GM21717 (cell line): ENCODE results near the gene ALDH3A2.
"Not testable (repeated sequence)": the region's sequence is repeated elsewhere in the genome, so short reads cannot be mapped to it uniquely, and the experiment has no call there.

Source experiments
- ATAC-seq: cut with Tn5 transposase; IDR thresholded peaks from one replicate; pipeline ENCODE4 v1.9.1; 2021; ENCODE audit warnings: mild to moderate bottlenecking, moderate library complexity; ENCODE audit not compliant: unreplicated experiment

The ALDH3A2 gene

DNA sequence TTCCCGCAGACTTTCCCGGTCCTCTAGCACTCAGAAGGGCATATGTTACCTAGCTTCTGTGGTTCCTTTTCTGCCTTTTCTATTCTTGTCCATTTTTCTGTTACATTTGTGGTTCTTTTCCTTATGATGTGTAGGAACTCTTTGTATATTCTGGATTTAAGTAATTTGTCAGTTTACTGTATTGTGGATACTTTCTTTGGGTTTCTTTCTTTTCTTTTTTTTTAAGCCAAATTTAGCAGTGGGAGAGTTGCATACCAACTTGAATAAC is 657 bp downstream of the ALDH3A2 start:
- ATAC-seq: no peak

DNA sequence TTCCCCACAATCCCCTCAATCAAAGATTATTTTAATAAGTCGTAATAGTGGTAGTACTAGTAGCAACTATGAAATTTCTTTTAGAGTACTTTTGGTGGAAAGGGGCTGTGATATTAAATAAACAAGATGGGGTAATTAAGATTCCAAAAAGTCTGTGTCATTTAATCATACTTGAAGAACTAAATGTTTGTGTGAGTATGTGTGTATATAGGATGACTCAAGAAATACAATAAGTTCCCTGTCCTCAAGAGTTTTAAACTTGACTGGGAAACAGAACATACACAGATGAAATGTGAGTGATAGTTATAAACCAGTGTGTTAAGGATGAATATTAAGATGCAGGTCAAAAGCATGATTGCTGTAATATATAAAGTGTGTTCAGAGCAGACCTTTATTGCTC is 2.3 kb downstream of the ALDH3A2 start:
- no peak for ATAC-seq

DNA sequence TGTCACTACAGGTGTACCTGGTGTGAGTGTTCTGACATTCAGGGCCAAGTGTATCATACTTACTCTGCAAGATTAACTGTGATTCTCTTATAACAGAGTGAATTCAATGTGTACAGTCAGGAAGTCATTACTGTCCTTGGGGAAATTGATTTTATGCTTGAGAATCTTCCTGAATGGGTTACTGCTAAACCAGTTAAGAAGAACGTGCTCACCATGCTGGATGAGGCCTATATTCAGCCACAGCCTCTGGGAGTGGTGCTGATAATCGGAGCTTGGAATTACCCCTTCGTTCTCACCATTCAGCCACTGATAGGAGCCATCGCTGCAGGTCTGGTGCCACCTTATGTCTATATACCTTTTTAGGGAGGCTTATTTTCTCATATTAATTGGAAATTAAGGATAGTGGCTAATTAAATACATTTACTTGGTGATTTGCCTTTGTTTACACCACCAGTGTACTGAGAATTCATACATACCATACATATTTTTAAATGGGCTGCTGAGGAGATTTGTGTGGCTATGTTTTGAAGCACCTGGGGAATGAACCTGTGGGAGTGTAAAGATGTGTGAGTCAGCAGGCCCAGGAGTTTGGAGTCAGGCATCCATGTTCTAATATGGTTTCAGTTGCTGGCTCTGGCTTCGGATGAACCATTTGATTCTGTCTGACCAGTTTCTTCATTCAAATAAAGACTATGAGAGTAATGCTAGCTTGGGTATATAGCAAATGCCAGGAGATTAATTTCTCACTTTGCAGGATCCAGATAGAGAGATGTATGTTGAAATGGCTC is 3.1 kb downstream of the ALDH3A2 start:
- ATAC-seq: no peak

DNA sequence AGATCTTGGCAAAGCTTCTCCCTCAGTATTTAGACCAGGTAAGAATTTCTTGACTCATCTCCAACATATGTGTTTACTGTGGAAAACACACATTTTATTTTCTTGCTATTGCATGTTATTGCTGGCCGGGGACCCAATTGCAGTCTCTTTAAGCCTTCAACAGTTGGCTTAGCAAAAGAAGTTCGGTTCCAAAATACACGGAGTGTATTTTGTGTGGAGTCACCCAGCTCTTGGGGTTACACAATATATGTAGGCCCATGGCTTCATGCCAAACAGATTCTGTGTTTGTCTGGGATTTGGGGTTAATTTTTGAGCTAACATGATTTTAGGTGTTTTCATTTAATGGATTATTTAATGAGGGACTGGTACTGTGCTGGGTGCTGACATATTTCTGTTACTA is 4.0 kb downstream of the ALDH3A2 start:
- ATAC-seq: no peak

DNA sequence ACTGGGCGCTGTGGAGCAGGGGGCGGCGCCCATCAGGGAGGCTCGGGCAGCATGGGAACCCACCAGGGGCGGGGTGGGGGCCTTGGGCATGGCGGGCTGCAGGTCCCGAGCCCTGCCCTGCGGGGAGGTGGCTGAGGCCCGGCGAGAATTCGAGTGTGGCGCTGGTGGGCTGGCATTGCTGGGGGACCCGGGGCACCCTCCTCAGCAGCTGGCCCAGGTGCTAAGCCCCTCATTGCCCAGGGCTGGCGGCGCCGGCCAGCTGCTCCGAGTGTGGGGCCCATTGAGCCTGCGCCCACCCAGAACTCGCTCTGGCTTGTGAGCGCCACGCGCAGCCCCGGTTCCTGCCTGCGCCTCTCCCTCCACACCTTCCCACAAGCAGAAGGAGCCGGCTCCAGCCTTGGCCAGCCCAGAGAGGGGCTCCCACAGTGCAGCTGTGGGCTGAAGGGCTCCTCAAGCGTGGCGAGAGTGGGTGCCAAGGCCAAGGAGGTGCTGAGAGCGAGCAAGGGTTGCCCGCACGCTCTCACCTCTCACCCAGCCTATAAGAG is 5.9 kb downstream of the ALDH3A2 start:
- no peak for ATAC-seq

DNA sequence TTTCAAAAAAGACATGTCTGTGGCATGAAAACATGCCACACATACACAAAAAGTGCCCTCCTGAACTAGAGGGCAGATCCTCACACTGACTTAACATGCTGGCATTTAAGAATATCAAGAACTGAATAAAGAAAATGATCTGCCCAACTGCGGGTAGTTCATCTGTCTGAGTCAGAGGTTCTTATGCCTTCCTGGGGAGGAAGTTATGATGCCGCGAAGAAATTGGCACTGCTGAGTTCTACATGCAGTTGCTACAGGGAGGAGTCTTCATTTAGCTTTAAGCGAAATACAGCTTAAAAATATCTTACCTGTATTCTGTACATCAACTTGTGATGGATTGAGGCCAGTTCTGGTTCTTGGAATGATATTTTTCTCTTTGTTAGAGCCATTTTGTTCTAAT is 6.3 kb downstream of the ALDH3A2 start:
- ATAC-seq: no peak

DNA sequence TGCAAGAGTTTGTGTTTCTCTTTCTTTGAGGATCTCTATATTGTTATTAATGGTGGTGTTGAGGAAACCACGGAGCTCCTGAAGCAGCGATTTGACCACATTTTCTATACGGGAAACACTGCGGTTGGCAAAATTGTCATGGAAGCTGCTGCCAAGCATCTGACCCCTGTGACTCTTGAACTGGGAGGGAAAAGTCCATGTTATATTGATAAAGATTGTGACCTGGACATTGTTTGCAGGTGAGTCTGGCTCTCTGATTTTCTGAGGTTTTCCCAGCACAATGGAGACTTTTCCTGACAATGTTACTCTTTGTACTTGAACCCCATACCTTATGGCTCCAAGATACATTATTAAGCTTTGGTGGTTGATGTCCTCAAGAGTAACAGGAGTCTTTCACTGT is 7.8 kb downstream of the ALDH3A2 start:
- no peak for ATAC-seq

DNA sequence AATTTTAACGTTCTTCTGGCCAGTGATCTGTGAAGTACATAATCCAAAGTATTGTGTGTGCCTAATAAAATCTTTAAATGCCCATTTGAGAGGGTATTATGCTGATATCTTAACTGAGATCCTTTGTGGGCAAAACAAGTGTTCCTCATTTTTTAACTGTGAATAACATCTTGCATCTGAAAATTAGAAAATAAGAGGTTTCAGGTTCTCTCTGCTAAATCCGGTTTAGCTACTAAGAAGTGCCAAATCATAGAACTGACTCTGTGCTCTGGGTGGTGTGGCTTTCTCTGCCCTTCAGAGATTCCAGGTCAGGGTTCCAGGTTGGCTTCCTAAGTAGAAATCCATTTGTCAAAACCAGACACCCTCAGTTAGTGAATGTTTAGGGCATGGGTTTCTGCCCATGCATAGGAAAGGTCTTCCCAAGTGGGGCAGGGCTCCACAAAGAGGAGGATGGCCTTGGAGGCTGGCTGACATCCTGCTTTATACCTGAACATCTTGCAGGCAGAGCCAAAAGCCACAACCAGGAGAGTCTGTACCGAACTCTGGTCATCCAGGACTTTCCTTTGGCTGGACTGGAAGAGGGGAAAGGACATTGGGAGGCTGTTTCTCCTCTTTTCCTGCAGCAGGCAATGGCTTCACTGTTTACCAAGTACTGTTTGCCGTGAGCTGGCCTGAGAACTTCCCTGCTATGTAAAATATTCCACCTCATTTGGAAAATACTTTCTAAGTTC is 8.5 kb downstream of the ALDH3A2 start:
- ATAC-seq: no peak

DNA sequence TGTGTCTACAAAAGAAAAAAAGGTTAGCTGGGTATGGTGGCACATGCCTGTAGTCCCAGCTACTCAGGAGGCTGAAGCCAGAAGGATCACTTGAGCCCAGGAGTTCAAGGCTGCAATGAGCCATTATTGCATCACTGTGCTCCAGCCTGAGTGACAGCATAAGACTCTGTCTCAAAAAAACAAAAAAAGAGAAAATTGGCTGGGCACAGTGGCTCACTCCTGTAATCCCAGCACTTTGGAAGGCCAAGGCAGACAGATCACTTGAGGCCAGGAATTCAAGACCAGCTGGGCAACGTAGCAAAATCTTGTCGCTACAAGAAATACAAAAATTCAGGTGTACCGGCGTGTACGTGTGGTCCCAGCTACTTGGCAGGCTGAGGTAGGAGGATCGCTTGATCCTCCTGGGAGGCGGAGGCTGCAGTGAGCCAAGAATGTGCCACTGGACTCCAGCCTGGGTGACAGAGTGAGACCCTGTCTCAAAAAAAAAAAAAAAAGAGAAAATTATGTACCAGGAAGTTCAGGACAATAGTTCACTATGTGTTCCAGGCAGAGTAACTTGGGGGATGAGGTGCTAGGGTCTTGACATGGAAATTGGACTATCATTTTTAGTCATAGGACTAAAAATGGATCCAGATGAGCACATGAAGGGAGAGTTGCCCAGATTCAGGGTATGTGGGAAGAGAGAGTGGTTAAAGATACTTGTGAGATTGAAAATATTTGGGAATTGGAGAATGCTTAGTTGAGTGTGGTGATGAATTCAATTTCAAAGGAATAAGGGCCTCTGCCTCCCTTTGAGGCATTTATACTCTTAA is 11.0 kb downstream of the ALDH3A2 start:
- no peak for ATAC-seq

DNA sequence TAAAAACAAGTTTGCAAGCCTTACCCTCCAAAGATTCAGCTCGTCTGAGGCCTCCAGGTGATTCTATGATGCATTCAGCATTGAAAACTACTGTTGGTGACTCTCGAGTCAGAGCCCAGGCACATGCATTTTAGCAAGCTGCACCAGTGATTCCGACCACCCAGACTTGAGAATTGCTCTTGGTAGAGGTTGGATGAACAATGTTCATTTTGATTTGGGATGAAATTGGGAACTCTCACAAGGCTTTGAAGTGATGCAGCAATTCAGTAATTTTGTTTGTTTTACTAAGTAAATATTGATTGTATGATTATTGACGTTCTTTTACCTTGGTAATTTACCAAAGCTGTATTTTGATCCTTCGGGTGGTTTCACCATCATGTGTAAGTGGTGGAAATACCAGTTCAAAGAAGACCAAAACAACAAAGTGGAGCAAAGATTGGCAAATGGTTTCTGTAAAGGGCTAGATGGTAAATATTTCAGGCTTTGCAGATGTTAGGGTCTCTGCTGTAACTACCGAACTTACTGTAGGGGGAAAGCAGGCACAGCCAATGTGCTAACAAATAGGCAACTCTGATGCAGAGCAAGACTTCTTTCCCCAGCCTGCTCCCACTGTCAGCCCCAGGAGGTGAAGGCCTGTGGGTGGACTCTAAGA is 11.8 kb downstream of the ALDH3A2 start:
- no peak for ATAC-seq

DNA sequence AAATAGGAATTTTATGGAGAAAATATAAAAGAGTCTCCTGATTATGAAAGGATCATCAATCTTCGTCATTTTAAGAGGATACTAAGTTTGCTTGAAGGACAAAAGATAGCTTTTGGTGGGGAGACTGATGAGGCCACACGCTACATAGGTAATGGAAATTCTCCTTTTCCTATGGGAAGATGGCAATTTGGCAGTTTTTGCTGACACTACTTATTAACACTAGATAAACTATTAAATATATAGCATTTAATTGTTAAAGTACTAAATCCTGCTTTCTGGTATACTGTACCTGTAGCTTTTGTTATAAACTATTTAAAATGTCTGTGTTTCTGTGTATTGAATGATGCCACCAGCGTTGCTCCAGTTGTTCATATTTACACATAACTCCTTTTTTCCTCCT is 12.6 kb downstream of the ALDH3A2 start:
- ATAC-seq: no peak

DNA sequence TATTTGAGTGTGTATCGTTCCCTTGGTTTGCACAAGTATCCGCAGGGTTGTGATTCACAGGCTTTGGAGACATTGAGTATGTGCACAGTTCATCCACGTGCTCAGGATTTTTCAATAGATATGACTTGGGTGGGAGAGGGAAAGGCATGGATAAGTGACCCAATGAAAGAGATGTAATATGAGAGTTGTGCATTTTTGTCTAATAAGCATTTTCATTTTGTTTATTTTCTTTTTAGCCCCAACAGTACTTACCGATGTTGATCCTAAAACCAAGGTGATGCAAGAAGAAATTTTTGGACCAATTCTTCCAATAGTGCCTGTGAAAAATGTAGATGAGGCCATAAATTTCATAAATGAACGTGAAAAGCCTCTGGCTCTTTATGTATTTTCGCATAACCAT is 14.5 kb downstream of the ALDH3A2 start:
- ATAC-seq: no peak

DNA sequence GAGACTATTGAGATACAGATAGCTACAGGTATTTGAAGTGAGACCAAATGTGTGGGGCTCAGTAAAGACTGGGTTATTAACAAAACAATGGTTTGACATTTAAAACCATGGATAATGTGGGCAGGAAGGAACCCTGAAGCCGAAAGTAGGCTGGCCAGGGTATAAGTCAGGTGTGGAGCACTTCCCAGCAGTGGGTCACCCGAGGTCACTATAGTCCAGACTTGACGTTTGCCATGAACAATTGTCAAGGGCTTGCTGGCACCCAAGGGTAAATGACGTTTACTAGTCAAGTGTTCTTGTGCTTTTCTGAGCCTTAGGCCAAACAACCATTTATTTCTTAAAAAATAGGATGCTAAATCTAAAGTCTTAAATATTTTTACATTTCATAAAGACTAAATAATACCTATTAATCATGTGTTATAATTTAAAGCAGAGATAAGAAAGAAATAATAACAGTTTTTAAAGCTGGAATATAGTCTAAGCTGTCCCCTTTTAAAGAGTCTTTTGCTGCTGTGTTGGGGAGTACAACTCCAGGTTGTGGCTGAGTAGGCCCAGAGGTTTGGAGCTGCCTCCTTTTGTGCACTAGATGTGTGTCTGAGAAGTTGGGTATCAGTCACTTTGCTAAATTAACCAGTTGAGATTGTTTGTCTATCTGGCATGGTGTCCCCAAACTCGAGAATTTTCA is 15.7 kb downstream of the ALDH3A2 start:
- ATAC-seq: no peak

DNA sequence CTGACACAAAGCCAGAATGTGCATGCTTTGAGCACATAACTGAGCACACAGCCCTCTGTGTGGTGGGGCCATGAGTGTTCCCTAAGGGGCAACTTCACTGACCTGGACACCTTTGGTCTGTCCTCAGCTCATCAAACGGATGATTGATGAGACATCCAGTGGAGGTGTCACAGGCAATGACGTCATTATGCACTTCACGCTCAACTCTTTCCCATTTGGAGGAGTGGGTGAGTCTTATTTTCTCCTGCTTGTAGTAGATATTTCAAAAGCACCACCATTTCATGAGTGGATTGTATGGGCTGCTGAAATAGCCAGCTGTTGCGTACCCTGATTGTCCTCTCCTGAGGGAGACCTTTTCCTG is 16.2 kb downstream of the ALDH3A2 start:
- no peak for ATAC-seq

DNA sequence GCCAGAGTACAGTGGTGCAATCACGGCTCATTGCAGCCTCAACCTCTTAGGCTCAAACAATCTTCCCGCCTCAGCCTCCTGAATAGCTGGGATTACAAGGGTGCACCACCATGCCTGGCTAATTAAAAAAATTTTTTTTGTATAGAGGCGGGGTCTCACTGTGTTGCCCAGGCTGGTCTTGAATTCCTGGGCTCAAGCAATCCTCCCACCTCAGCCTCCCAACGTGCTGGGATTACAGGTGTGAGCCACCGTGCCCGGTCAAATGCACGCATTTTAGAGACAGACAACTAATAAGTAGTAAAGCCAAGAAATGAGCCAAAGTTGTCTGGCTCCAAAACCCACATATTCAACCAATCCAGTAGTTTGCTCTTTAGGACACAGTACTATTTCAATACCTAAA is 21.1 kb downstream of the ALDH3A2 start:
- ATAC-seq: not testable (repeated sequence)

DNA sequence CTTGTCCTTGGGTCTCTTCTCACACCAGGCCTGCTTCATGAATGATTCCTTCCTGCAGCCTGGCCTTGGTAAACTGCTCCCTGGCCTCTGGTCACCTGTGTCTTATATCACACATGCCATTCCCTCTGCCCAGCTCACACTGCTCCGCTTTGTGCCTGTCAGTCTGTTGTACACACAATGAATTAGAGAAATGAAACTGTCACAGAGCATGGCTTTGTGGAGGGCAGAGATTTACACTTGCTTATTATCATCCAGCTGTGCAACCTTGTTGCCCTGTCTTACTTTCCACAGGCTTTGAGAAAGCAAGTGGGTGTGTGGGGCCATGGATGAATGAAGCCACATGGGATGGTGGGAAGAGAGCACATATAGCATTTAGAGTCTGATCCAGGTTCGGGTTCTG is 22.4 kb downstream of the ALDH3A2 start:
- ATAC-seq: no peak

DNA sequence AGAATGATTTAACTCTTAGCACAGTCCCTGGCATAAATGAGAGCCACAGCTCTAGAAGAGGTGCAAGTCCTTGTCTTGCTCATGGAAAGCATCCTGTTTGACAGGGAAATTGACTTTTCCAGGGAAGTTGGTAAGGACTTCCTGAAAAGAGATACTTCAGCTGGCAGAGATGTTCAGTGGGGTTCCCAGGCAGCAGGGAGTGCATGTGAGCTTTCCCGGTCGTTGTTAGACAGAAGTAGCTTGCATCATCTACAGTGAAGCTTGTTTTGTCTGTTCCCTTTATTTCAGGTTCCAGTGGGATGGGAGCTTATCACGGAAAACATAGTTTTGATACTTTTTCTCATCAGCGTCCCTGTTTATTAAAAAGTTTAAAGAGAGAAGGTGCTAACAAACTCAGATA is 22.9 kb downstream of the ALDH3A2 start:
- ATAC-seq: no peak

DNA sequence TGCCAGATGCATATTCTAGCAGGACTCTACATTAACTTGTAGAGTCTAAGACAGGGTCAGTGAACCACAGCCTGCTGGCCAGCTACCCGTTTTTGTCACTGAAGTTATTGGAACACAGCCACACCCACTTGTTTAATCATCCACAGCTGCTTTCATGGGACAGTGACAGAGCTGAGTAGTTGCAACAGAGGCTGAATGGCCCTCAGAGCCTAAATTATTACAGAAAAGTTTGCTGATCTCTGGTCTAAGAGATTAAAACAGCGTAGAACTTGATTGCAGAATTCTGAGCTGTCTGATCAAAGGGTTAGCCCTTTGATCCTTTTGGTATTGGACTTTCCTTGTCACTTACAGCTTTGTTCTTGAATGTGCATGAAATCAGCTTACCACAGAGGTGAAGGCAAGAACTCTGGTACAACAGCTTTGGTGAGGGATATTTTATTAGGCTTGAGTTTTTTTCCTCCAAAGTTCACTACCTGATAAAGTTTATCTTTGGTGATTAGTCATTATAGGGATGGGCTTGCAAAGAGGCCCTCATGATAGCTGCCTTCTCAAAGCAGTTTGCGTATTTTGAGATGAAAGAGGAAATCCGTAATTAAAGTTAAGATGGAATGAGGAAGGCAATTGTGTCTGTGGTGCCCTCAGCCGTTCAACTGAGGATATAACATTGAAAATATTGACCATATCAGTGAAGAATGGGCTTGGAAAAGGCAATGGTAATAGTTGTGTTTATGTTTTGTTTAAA is 23.6 kb downstream of the ALDH3A2 start:
- ATAC-seq: no peak

DNA sequence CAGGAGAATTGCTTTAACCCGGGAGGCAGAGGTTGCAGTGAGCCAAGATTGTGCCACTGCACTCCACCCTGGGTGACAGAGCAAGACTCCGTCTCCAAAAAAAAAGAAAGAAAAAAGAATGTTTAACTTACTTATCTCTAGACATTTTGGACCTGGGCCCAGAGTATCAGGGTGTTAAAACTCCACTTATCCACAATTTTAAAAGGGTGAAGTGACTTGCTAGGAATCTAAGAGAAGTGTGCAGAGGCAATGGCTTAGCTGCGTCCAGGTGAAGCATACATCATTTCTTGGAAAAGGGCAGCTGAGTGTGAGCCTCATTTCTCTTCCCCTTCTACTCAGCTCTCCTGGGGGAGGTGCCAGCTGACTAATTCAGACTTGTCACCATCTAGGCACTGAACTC is 25.1 kb downstream of the ALDH3A2 start:
- ATAC-seq: no peak

DNA sequence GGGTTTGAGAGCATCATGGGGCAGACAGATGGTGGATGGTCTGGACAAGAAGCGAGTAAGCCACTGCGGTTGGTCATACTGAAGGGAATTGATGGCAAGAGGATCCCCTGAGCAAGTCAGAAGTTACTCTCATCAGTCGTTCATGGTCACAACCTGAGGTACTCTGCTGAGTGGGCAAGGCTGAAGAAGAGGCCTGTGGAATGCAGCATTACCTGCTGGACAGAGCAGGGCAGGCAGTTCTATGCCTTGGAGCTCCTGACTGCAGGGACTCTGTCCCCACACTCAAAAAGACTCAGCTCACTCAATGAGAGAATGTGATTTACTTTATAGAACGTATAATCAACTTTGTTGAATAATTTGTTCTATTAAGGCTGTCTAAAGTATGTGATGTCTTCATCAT is 28.3 kb downstream of the ALDH3A2 start:
- no peak for ATAC-seq
